Peyer's patch (tissue), 4 donors: ENCODE data around the gene RICTOR. TPM values are rescaled to one million over a fixed set of nuclear protein-coding genes. Genes with fewer than 3 reads are reported as not detected.
A peak's percentile ranks its signal among the peaks of the same experiment; 100 is the strongest.

Experiments used
- DNase-seq, 3 donors: peaks; one replicate each; pipeline ENCODE4 v3.0.0-alpha.2; 2017 to 2019
- H3K27ac ChIP-seq, 4 donors: fragments of 200-600 bp; sonication (generic); one replicate each; pipeline ENCODE4 v1.5.1; 2016 to 2019
- H3K27me3 ChIP-seq, 2 donors: fragments of 200-600 bp; sonication (generic); one replicate each; pipeline ENCODE4 v1.5.1; 2019
- H3K36me3 ChIP-seq, 3 donors: fragments of 200-600 bp; sonication (generic); one replicate each; pipeline ENCODE4 v1.5.1; 2016 to 2019
- H3K4me1 ChIP-seq, 4 donors: fragments of 200-600 bp; sonication (generic); one replicate each; pipeline ENCODE4 v1.5.1; 2016 to 2019
- H3K4me3 ChIP-seq, 4 donors: fragments of 200-600 bp; sonication (generic); 1 replicate in 3 of 4; 2 replicates in 1 of 4; pipeline ENCODE4 v1.5.1; 2016 to 2019; ENCODE audit warnings: mild to moderate bottlenecking in 1 of 4
- H3K9me3 ChIP-seq, 4 donors: fragments of 200-600 bp; sonication (generic); one replicate each; pipeline ENCODE4 v1.5.1; 2016 to 2019; ENCODE audit warnings: mild to moderate bottlenecking in 1 of 4
- CTCF ChIP-seq, 6 experiments: fragments of 450-650 bp in 4 of 6; fragments of 200-600 bp in 2 of 6; sonication (generic) in 1 of 6; IDR thresholded peaks; one replicate each; pipeline ENCODE4 v1.5.1; 2017 to 2019; ENCODE audit warnings: antibody characterized with exemption in 6 of 6, mild to moderate bottlenecking in 3 of 6, moderate library complexity in 1 of 6
- POLR2A ChIP-seq, 2 donors: fragments of 450-650 bp; IDR thresholded peaks; one replicate each; pipeline ENCODE4 v1.5.1; 2017; ENCODE audit warnings: antibody characterized with exemption in 2 of 2, mild to moderate bottlenecking in 2 of 2, moderate library complexity in 2 of 2
- total RNA-seq, 4 donors: library from RNA; depleted of rRNA; stranded (reverse); fragments of >200 nt; gene quantifications; one replicate each; pipeline ENCODE4 v1.1.0, GENCODE V29; 2016

RICTOR gene
- total RNA-seq, 4 donors from 2014 or later, result 27.0 to 48.7 (median 33.5) TPM

DNA sequence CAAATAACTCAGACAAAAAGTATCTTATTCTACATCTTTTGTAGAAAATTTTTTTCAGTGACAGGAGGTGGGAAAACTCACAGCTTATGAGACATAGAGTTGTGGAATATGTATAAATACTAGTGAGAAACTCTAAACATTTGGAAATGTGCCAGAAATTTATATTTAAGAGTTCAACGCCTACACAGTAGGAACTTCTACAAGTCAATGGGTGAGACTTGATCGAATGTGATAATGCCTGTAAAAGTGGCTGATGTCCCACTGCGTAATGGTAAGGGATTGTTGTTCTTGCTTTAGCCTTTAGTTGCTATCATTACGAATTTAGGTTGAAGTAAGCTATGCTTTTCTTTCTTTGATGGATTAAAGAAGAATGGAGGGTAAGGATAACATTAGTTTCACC, 40.0 kb upstream of the RICTOR start:
- no peaks in the 10 kb centered on the region for H3K36me3 ChIP-seq
- no peaks in the 10 kb centered on the region for H3K4me1 ChIP-seq
- H3K27me3 ChIP-seq, result no peaks in the 10 kb centered on the region
- no peak for DNase-seq
- H3K27ac ChIP-seq, result no peak overlapping the region
- no peak overlapping the region for H3K4me3 ChIP-seq
- no peaks in the 10 kb centered on the region for H3K9me3 ChIP-seq
- TF ChIP-seq POLR2A (IDR thresholded peaks at IDR 0.05) (no peak), CTCF (IDR thresholded peaks at IDR 0.05) (no peak)

GRCh38 chr5:39113354-39113953, 39.3 kb upstream of the RICTOR start:
- no peaks in the 10 kb centered on the region for H3K36me3 ChIP-seq
- no peak overlapping the region for H3K27ac ChIP-seq
- DNase-seq, result no peak
- H3K9me3 ChIP-seq, result no peaks in the 10 kb centered on the region
- no peaks in the 10 kb centered on the region for H3K4me1 ChIP-seq
- H3K27me3 ChIP-seq, result no peaks in the 10 kb centered on the region
- H3K4me3 ChIP-seq, result no peak overlapping the region
- no peak for TF ChIP-seq POLR2A (IDR thresholded peaks at IDR 0.05)
- no peak for TF ChIP-seq CTCF (IDR thresholded peaks at IDR 0.05)

DNA sequence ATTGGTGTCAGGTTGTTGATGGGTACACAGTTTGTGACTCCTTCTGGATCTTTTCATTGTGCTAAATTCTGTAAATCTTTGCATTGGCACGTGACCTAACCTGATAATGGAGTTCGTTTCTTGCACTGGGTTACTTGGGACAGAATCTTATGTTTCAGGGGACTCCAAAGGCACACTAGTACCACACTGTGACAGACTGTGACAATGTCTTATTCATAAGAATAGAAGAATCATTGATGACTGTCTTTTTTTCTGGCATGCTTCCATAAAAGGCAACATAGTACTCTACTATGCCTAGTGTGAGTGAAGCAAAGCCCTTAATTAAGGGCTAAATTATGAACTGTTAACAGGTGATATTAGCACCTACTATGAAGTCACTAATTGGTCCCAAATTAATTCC, 35.4 kb upstream of the RICTOR start:
- no peak for DNase-seq
- H3K9me3 ChIP-seq, result no peaks in the 10 kb centered on the region
- H3K27ac ChIP-seq, result no peak overlapping the region
- TF ChIP-seq CTCF (IDR thresholded peaks at IDR 0.05) (no peak), POLR2A (IDR thresholded peaks at IDR 0.05) (no peak)
- no peaks in the 10 kb centered on the region for H3K4me1 ChIP-seq
- H3K4me3 ChIP-seq, result no peak overlapping the region
- H3K36me3 ChIP-seq, result no peaks in the 10 kb centered on the region
- H3K27me3 ChIP-seq, result no peaks in the 10 kb centered on the region

DNA sequence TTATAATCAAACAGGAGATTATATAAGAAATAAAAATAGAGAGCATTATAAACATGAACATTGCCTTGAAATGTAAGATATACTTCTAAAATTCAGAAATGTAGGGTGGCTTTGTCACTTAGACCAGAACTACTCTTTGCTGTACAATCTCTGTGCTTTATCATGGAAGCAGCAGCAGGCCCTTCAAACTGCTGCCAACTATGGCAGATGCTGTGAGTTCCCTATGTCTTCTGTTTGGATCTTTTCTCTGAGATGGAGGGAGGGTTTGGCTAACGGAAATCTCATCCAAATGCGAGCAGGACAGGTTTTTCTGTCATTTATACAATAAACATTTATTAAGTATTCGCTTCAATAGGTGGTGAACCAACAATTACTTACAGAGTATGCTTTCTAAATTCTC, 34.8 kb upstream of the RICTOR start:
- Histone ChIP-seq H3K4me3 (no peak overlapping the region), H3K27me3 (no peaks in the 10 kb centered on the region), H3K27ac (no peak overlapping the region), H3K36me3 (no peaks in the 10 kb centered on the region), H3K4me1 (no peaks in the 10 kb centered on the region), H3K9me3 (no peaks in the 10 kb centered on the region)
- DNase-seq, result no peak
- TF ChIP-seq CTCF (IDR thresholded peaks at IDR 0.05), result no peak
- no peak for TF ChIP-seq POLR2A (IDR thresholded peaks at IDR 0.05)

GRCh38 chr5:39107350-39107749, 33.2 kb upstream of the RICTOR start:
- Histone ChIP-seq H3K27me3 (no peaks in the 10 kb centered on the region), H3K9me3 (no peaks in the 10 kb centered on the region), H3K4me1 (no peaks in the 10 kb centered on the region), H3K4me3 (no peak overlapping the region), H3K27ac (no peak overlapping the region), H3K36me3 (no peaks in the 10 kb centered on the region)
- DNase-seq, result no peak
- TF ChIP-seq POLR2A (IDR thresholded peaks at IDR 0.05) (no peak), CTCF (IDR thresholded peaks at IDR 0.05) (no peak)

GRCh38 chr5:39106322-39106721, 32.1 kb upstream of the RICTOR start:
- TF ChIP-seq POLR2A (IDR thresholded peaks at IDR 0.05) (no peak), CTCF (IDR thresholded peaks at IDR 0.05) (peak in 3 of 6 experiments; percentile 8 to 20 (median 16))
- H3K4me1 ChIP-seq, result no peaks in the 10 kb centered on the region
- H3K27me3 ChIP-seq, result no peaks in the 10 kb centered on the region
- DNase-seq, result no peak
- H3K36me3 ChIP-seq, result no peaks in the 10 kb centered on the region
- H3K9me3 ChIP-seq, result no peaks in the 10 kb centered on the region
- H3K27ac ChIP-seq, result no peak overlapping the region
- no peak overlapping the region for H3K4me3 ChIP-seq
